B cell (primary cell): ENCODE measurements around the gene ATG4B. TPM values are rescaled to one million over a fixed set of nuclear protein-coding genes. Genes with fewer than 3 reads are reported as not detected.

Experiments used
- ATAC-seq: fragments of 200-7000 bp; cut with Tn5 transposase; one replicate; pipeline ENCODE4 v1.10.0; 2021; ENCODE audit warnings: low read depth, mild to moderate bottlenecking, moderate number of reproducible peaks, moderate library complexity
- CTCF ChIA-PET: fragments of 350-600 bp; sonication (Branson Sonifier 250); formaldehyde crosslinking; loops from one replicate; lab custom pipeline; 2021; ENCODE audit warnings: antibody characterized with exemption, inconsistent platforms; lab: Charles Lee
- POLR2A ChIA-PET: fragments of 350-600 bp; sonication (Branson Sonifier 250); formaldehyde crosslinking; loops from one replicate; lab custom pipeline; 2021; ENCODE audit warnings: antibody characterized with exemption; lab: Charles Lee
- DNase-seq: peaks from one replicate; pipeline ENCODE4 v3.0.0; 2013
- H2AFZ ChIP-seq: 2 replicates; pipeline ENCODE4 v1.6.1; 2012; ENCODE audit warnings: mild to moderate bottlenecking, low read depth, low read length; ENCODE audit not compliant: insufficient read depth, poor library complexity, severe bottlenecking
- H3K27ac ChIP-seq, 2 donors: 1 replicate in 1 of 2; 2 replicates in 1 of 2; pipeline ENCODE4 v1.5.1; 2012 to 2013; ENCODE audit warnings: low read length in 2 of 2, mild to moderate bottlenecking in 2 of 2, moderate library complexity in 1 of 2
- H3K27me3 ChIP-seq, 4 experiments: fragments of 200-600 bp in 1 of 4; sonication (generic) in 1 of 4; replicated peaks in 1 of 4; 1 replicate in 2 of 4; 2 replicates in 2 of 4; pipeline versions ENCODE4 v1.6.1 to v1.7.0; 2013 to 2016; ENCODE audit warnings: low read length in 3 of 4, mild to moderate bottlenecking in 2 of 4, mixed read lengths in 1 of 4, moderate library complexity in 1 of 4; ENCODE audit not compliant: insufficient read depth in 4 of 4, control insufficient read depth in 3 of 4; ENCODE audit errors: control extremely low read depth in 1 of 4
- H3K36me3 ChIP-seq, 2 experiments: replicated peaks in 1 of 2; 1 replicate in 1 of 2; 2 replicates in 1 of 2; pipeline versions ENCODE4 v1.6.1 to v1.7.1; 2013; ENCODE audit warnings: low read length in 1 of 2; ENCODE audit not compliant: insufficient read depth in 2 of 2, control insufficient read depth in 1 of 2; ENCODE audit errors: control extremely low read depth in 1 of 2, extremely low read depth in 1 of 2
- H3K4me1 ChIP-seq, 2 donors: fragments of 200-600 bp in 1 of 2; sonication (generic) in 1 of 2; 1 replicate in 1 of 2; 2 replicates in 1 of 2; pipeline versions ENCODE4 v1.5.1 to v1.6.1; 2013 to 2017; ENCODE audit warnings: low read length in 2 of 2; ENCODE audit not compliant: control insufficient read depth in 2 of 2, insufficient read depth in 2 of 2
- H3K4me2 ChIP-seq: replicated peaks from 2 replicates; pipeline ENCODE3; 2012; ENCODE audit warnings: mild to moderate bottlenecking, low read depth, low read length; ENCODE audit not compliant: poor library complexity, severe bottlenecking
- H3K4me3 ChIP-seq, 5 experiments: fragments of 200-600 bp in 1 of 5; sonication (generic) in 1 of 5; 1 replicate in 3 of 5; 2 replicates in 2 of 5; pipeline versions ENCODE4 v1.5.1 to v1.7.0; 2011 to 2016; ENCODE audit warnings: low read length in 4 of 5, mild to moderate bottlenecking in 4 of 5, low read depth in 2 of 5, control low read depth in 1 of 5, moderate library complexity in 1 of 5; ENCODE audit not compliant: insufficient read depth in 1 of 5; ENCODE audit errors: control extremely low read depth in 1 of 5, extremely low read depth in 1 of 5
- H3K79me2 ChIP-seq: fragments of 200-600 bp; sonication (generic); one replicate; pipeline ENCODE4 v1.6.0; 2016; ENCODE audit warnings: low read length; ENCODE audit not compliant: control insufficient read depth, insufficient read depth
- H3K9ac ChIP-seq: fragments of 200-600 bp; sonication (generic); 2 replicates; pipeline ENCODE4 v1.6.1; 2017; ENCODE audit warnings: mild to moderate bottlenecking, low read length, moderate library complexity
- H3K9me3 ChIP-seq, 3 donors: one replicate each; pipeline versions ENCODE4 v1.6.1 to v1.7.1; 2013; ENCODE audit warnings: low read length in 2 of 3; ENCODE audit not compliant: control insufficient read depth in 2 of 3, insufficient read depth in 1 of 3; ENCODE audit errors: control extremely low read depth in 1 of 3
- H4K20me1 ChIP-seq: 2 replicates; pipeline ENCODE4 v1.6.0; 2012; ENCODE audit warnings: mild to moderate bottlenecking, low read length; ENCODE audit not compliant: insufficient read depth, control insufficient read depth, poor library complexity, severe bottlenecking
- H3K27ac Mint-ChIP-seq: one replicate; pipeline ENCODE4 v1.8.0; 2021; ENCODE audit warnings: mixed read lengths
- H3K27me3 Mint-ChIP-seq: one replicate; pipeline ENCODE4 v1.8.0; 2021; ENCODE audit warnings: mixed read lengths
- H3K4me1 Mint-ChIP-seq: one replicate; pipeline ENCODE4 v1.8.0; 2021; ENCODE audit warnings: mixed read lengths
- H3K4me3 Mint-ChIP-seq: one replicate; pipeline ENCODE4 v1.8.0; 2021; ENCODE audit warnings: mixed read lengths
- H3K9me3 Mint-ChIP-seq: one replicate; pipeline ENCODE4 v1.8.0; 2022; ENCODE audit warnings: mixed read lengths; ENCODE audit not compliant: insufficient read depth
- EZH2 ChIP-seq: IDR thresholded peaks from 2 replicates; pipeline ENCODE4 v1.6.1; 2012; ENCODE audit warnings: borderline replicate concordance, low read depth, mild to moderate bottlenecking, moderate library complexity, low read length; ENCODE audit not compliant: insufficient read depth, poor library complexity, severe bottlenecking
- whole genome bisulfite sequencing: methylation state at CpG from one replicate; pipeline ENCODE4 v1.1.5; 2013; ENCODE audit warnings: missing lambda C conversion rate; ENCODE audit not compliant: insufficient coverage; 5-methylcytosine and 5-hydroxymethylcytosine counted together
- intact Hi-C: fragments of 100-400 bp; cut with micrococcal nuclease; formaldehyde crosslinking; loops from one replicate; pipeline ENCODE4 v1.10.0; 2022
- polyA plus RNA-seq: library from polyadenylated mRNA; depleted of rRNA; stranded (reverse); fragments of >200 nt; gene quantifications from 2 replicates; pipeline ENCODE4 v1.2.3, GENCODE V29; 2012
- total RNA-seq, 2 donors: library from RNA; stranded (reverse); fragments of 120-200 nt in 1 of 2; gene quantifications; 1 replicate in 1 of 2; 2 replicates in 1 of 2; pipeline versions ENCODE4 v1.2.3 to v1.2.4, GENCODE V29; 2013 to 2022
- TF ChIP-seq, protein P1 (sequence below): fragments of 200-600 bp; IDR thresholded peaks from one replicate; pipeline ENCODE4 v1.8.0; 2022; ENCODE audit warnings: antibody characterized with exemption, mild to moderate bottlenecking

Gene ATG4B
- total and polyA plus RNA-seq, 2 donors (not counting 1 experiment from before 2014, with no cell fraction given): 130 TPM

DNA sequence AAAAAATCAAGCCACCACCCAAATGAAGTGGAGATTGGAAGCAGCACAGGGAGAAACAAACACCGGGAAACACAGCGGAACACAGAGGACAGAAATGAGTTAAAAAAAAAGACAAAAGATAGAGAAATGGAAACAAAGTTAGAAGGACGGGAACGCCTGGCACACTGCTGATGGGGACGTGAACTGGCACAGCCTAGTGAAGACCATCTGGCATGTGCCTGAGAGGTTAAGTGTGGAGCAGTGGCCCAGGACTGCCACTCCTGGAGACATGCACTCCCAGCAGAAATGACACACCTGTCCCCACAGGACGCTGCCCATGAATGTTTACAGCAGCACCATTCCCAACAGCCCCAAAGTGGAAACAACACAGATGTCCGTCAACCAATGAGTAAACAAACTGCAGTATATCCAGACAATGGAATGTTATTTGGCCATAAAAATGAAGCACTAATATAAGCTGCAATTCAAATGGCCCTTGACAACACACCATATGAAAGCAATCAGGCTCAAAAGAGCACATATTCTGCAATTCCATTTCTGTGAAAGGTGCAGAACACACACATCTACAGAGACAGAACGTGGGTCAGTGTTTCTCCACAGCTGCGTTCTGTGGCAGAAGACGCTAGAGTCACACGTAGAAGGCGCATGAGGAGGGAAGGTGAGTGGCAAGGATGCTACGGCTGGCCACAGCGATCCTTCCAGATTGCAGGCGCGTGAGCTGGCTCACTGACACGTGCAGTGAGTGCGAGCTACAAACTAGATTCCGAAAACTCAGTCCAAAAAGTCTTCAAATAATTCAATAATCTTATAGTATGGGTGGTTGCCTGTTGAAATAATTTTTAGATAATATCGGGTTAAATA lies 25.1 kb upstream of the ATG4B start:
- WGBS: 96% methylated on average over 11 of the region's 20 CpGs
- no peak for TF ChIP-seq EZH2
- TF ChIP-seq, protein P1, sequence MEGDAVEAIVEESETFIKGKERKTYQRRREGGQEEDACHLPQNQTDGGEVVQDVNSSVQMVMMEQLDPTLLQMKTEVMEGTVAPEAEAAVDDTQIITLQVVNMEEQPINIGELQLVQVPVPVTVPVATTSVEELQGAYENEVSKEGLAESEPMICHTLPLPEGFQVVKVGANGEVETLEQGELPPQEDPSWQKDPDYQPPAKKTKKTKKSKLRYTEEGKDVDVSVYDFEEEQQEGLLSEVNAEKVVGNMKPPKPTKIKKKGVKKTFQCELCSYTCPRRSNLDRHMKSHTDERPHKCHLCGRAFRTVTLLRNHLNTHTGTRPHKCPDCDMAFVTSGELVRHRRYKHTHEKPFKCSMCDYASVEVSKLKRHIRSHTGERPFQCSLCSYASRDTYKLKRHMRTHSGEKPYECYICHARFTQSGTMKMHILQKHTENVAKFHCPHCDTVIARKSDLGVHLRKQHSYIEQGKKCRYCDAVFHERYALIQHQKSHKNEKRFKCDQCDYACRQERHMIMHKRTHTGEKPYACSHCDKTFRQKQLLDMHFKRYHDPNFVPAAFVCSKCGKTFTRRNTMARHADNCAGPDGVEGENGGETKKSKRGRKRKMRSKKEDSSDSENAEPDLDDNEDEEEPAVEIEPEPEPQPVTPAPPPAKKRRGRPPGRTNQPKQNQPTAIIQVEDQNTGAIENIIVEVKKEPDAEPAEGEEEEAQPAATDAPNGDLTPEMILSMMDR: no peak
- no peak overlapping the region for H3K27ac Mint-ChIP-seq

More for the DNA sequence above, 25.1 kb upstream of the ATG4B start:
- Mint-ChIP-seq H3K4me3 (no peak overlapping the region), H3K4me1 (peaks cover 28% of the 10 kb centered on the region), H3K9me3 (no peaks in the 10 kb centered on the region), H3K27me3 (no peaks in the 10 kb centered on the region)
- intact Hi-C loops: no loop called here
- Histone ChIP-seq H3K36me3 (no peaks in the 10 kb centered on the region), H4K20me1 (peaks cover 17% of the 10 kb centered on the region), H3K27ac (no peak overlapping the region), H3K9ac (no peak overlapping the region), H3K9me3 (no peaks in the 10 kb centered on the region), H3K4me2 (no peak overlapping the region), H3K4me3 (no peak overlapping the region), H3K79me2 (peaks cover 51% of the 10 kb centered on the region), H2AFZ (no peak overlapping the region), H3K27me3 (no peaks in the 10 kb centered on the region), H3K4me1 (peaks cover 13 to 23% of the 10 kb centered on the region in 2 donors)
- ChIA-PET POLR2A (interaction anchor here (0.6 kb wide), 1 partner anchor 371 kb away, joined by 4 read pairs; no protein-coding TSS in a partner anchor), CTCF (interaction anchor here (1.0 kb wide), 1 partner anchor 12 kb away, joined by 3 read pairs; no protein-coding TSS in a partner anchor)
- DNase-seq (no peak), ATAC-seq (no peak)
